HG02610 (cell line): ENCODE data around the gene KPNA4.
"Not testable (repeated sequence)": the region's sequence is repeated elsewhere in the genome, so short reads cannot be mapped to it uniquely, and the experiment has no call there.

ENCODE experiments used
- ATAC-seq: cut with Tn5 transposase; IDR thresholded peaks from one replicate; pipeline ENCODE4 v1.9.1; 2021; ENCODE audit warnings: mild to moderate bottlenecking, moderate library complexity; ENCODE audit not compliant: unreplicated experiment

KPNA4 gene

DNA sequence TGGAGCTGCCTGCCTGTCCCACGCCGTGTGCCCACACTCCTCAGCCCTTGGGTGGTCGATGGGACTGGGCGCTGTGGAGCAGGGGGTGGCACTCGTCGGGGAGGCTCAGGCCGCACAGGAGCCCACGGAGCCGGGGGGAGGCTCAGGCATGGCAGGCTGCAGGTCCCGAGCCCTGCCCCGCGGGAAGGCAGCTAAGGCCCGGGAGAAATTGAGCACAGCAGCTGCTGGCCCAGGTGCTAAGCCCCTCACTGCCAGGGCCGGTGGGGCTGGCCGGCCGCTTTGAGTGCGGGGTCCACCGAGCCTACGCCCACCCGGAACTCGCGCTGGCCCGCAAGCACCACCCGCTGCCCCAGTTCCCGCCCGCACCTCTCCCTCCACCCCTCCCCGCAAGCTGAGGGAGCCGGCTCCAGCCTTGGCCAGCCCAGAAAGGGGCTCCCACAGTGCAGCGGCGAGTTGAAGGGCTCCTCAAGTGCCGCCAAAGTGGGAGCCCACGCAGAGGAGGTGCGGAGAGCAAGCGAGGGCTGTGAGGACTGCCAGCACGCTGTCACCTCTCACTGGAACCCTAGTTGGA lies 8.7 kb upstream of the KPNA4 start:
- ATAC-seq = not testable (repeated sequence)

GRCh38 chr3:160569894-160570652 lies 4.7 kb upstream of the KPNA4 start:
- ATAC-seq = no peak

GRCh38 chr3:160568989-160569388 lies 3.6 kb upstream of the KPNA4 start:
- ATAC-seq = no peak

- ATAC-seq = no peak
These were observed 2.4 kb upstream of the KPNA4 start for GRCh38 chr3:160567774-160568173.

DNA sequence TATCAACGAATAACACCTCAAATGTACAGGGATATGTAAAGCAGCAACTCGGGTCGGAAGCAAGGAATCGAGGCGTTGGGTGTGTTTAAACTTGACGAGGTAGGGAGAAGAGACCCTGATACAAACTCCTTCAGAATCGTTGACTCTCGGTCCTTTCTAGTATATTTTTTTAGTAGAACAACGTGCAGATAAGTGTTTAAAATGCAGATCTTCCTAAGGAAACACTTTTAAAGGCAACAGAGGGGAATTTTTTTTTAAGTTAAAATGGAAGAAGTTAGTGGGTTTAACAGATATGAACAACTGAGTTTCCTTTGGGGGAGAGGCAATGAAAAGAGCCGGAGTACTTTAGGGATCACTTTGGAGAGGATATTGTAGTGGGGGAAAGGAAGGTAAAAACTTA lies 1.1 kb upstream of the KPNA4 start:
- no peak for ATAC-seq

- peak; percentile 38 for ATAC-seq
These were observed 376 bp downstream of the KPNA4 start for GRCh38 chr3:160564949-160565441.

GRCh38 chr3:160564258-160564911 lies 986 bp downstream of the KPNA4 start:
- ATAC-seq = no peak

- no peak for ATAC-seq
These were observed 2.4 kb downstream of the KPNA4 start for GRCh38 chr3:160562952-160563351.

GRCh38 chr3:160557571-160557970 lies 7.8 kb downstream of the KPNA4 start:
- no peak for ATAC-seq

DNA sequence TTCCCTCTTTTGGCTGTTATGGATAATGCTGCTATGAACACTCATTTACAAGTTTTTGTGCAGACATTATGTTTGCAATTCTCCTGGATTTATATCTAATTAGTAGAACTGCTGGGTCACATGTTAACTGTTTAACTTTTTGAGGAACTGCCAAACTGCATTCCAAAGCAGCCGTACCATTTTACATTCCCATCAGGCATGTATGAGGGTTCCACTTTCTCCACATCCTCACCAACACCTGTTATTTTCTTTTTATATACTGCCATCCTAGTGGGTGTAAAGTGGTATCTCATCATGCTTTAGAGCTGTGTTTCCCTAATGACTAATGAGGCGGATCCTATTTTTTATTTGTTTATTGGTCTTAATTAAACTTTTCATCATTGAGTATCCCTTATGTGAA lies 9.2 kb downstream of the KPNA4 start:
- ATAC-seq = no peak

- no peak for ATAC-seq
These were observed 10.4 kb downstream of the KPNA4 start for GRCh38 chr3:160554980-160555379.

GRCh38 chr3:160553827-160554226 lies 11.5 kb downstream of the KPNA4 start:
- ATAC-seq = no peak

- peak; percentile 52 for ATAC-seq
These were observed 18.6 kb downstream of the KPNA4 start for GRCh38 chr3:160546727-160547126.

DNA sequence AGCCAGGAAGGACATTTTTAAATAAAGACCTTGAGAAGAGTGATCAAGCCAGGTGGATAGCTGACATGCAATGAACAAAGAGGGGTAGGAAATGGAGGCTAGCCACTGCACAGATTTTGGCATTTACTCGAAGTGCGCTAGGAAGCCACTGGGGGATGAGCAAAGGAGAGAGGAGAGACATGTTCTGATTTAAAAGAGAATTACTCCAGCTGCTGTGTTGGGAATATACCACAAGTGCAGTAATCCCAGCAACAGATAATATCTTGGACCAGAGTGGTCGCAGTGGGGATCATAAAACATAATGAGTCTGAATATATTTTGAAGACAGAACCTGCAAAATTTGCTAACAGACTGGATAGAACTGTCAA lies 19.9 kb downstream of the KPNA4 start:
- ATAC-seq = no peak

- ATAC-seq = peak; percentile 57
These were observed 20.4 kb downstream of the KPNA4 start for GRCh38 chr3:160544844-160545503.

DNA sequence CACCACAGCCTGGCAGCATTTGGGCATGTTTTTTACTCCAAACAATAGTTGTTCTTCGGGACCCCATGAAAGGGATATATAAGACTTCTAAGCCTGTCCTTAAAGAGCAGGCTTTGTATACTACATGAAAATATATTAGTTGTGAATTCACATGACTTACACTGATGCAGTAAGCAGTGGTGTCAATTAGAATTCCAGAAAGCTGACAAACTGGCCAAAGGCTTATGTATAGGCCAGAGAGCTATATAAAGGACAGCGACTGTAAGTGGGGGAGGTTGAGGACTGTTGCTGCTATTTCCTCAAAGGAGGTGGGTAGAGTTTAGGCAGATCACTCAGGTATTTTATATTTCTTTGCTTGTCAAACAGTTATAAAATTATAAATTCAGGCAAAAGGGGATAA lies 24.8 kb downstream of the KPNA4 start:
- no peak for ATAC-seq

- ATAC-seq = no peak
These were observed 26.5 kb downstream of the KPNA4 start for GRCh38 chr3:160538895-160539294.

DNA sequence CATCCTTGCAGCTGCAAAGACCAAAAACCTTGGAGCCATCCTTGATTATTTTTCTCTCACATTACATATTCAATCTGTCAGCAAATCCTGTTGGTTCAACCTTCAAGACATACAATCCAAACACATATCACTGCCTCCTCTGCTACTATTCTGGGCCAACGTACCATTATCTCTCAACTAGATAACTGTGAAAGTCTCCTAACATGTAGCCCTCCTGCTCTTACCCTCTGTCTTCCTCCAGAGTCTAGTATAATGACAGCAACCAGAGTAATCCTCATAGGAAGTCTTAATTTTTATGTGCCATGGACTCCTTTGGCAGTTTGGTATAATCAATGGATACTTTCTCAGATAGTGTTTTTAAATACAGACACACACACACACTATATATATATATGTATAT lies 27.6 kb downstream of the KPNA4 start:
- ATAC-seq = no peak

- ATAC-seq = no peak
These were observed 33.0 kb downstream of the KPNA4 start for GRCh38 chr3:160532371-160532770.

DNA sequence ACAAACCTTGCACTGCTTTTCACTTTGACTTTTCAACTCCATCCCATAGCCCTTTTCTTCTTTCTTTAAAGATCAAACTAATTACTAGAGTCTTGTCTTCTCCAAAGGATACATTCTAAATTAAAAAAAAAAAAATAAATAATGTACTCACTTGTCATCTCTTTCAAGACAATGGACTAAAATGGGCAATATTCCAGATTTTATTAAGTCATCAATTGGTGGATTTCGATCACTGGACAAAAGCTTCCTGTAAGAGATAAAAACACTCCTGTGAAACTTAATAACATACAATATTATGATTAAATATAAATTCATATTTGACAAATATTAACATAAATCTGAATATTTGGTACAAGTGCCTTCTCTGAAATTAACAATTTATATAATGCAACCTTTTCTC lies 34.1 kb downstream of the KPNA4 start:
- no peak for ATAC-seq

DNA sequence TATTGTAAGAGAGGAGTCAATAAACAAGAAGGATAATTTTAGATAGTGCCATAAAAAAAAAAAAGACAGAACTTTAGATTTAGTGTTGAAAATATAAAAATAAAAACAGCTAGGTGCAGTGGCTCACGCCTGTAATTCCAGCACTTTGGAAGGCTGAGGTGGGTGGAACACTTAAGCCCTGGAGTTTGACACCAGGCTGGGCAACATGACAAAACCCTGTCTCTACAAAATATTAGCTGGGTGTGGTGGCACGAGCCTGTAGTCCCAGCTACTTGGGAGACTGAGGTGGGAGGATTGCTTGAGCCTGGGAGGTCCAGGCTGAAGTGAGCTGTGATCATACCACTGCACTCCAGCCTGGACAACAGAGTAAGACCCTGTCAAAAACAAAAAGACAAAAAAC lies 49.0 kb downstream of the KPNA4 start:
- not testable (repeated sequence) for ATAC-seq

- ATAC-seq = no peak
These were observed 64.0 kb downstream of the KPNA4 start for GRCh38 chr3:160501325-160501724.
